HL-60/S4 treated with retinoic acid at 250 ng/mL for 4 days and 3 days (cell line): ENCODE results near the gene SIGLEC9.

ENCODE experiments used
- in situ Hi-C: fragments of 300-500 bp; cut with MboI; formaldehyde crosslinking; loops from 2 replicates; pipeline ENCODE4 v1.7.0; 2022; ENCODE audit warnings: low sequenced_read_pairs

Gene SIGLEC9

DNA sequence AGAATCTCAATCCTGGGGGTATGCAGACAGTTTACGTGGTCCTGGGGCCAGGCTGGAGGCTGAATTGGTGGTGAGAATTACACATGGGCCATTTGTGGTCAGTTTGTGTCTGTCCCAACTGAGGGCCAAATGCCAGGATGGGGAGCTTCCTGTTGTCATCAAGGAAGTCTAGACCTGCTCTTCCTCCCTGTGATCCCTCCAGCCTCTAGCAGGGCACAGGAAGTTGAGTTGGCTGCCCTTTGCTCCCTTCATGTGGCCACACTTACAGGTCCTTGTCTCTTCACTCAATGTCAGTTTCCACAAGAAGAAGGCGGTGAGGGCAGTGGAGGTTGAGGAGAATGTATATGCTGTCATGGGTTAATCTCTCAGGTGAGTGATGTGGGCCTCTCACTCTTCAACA lies 47.5 kb downstream of the SIGLEC9 start:
- in situ Hi-C loops = loop anchor here (25.0 kb wide), 1 partner anchor 490 kb away; no protein-coding TSS in a partner anchor

DNA sequence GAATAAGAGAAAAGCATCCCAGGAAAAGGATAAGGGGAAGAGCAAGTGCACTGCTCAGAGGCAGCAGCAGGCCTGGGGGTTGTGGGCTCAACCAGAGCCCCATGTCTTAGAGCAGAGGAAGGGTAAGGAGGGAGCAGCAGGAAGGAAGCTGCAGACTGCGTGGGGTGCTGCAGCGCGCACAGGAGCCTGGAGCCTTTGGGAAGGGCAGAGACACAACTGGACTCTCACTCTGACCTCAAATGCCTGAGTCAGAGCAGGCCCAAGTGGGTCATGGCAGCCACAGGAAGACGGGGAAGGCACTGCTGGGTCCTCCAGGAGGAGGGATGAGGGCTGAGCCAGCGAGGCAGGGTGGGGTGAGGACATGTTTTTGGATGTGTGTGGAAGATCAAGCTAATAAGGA lies 49.0 kb downstream of the SIGLEC9 start:
- in situ Hi-C loops = loop anchor here (25.0 kb wide), 1 partner anchor 489 kb away; no protein-coding TSS in a partner anchor

DNA sequence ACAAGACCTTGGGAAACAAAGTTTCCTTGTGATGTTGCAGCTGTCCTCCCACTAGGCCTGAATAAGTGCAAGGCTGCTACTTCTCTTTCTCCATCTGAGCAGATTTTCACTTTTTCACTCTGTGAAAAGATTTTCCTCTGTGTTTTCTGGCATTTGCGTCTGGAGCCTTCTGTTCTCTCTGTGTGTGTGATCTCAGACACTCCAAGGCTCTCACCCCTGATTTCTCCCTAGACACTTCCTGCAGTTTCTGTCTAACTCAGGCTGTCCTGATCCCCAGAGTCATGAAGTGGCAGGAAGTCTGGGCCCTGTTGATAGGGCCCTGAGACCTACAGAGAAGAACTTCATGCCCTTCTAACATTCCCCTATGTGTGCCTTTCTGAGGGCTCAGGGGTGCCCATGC lies 54.5 kb downstream of the SIGLEC9 start:
- in situ Hi-C loops = no loop called here
